HepG2 (cell line): ENCODE measurements around the gene RAB27B. TPM values are rescaled to one million over a fixed set of nuclear protein-coding genes. Genes with fewer than 3 reads are reported as not detected.

Experiments
- ATAC-seq: fragments of 200-7000 bp; cut with Tn5 transposase; 3 replicates; pipeline ENCODE4 v1.9.1; 2020; ENCODE audit warnings: mild to moderate bottlenecking, moderate library complexity
- BruUV-seq: library from RNA; stranded (reverse); fragments of 400-500 nt; replicated peaks from 2 replicates; lab custom pipeline; 2021; lab: Mats Ljungman, UMichigan
- CTCF ChIA-PET: fragments of 300-600 bp; formaldehyde crosslinking; extraction: SDS; loops from one replicate; lab custom pipeline; 2021; ENCODE audit warnings: low total read pairs, inconsistent platforms, low intra/inter-chr PET ratio; lab: Yijun Ruan, JAX
- POLR2A ChIA-PET: fragments of 350-600 bp; sonication (Branson Sonifier 250); formaldehyde crosslinking; loops from one replicate; lab custom pipeline; 2020; ENCODE audit warnings: antibody characterized with exemption, inconsistent platforms; lab: Yijun Ruan, JAX
- DNase-seq: peaks from one replicate; pipeline ENCODE4 v3.0.0-alpha.2; 2015; ENCODE audit warnings: low spot score
- FAIRE-seq: peaks from 3 replicates; lab custom pipeline; 2011; peaks lifted over from hg19 to GRCh38; lab: Jason Lieb, UNC
- H2AFZ ChIP-seq: one replicate; pipeline ENCODE4 v1.6.1; 2011; ENCODE audit warnings: low read length, inconsistent platforms
- H3K27ac ChIP-seq: fragments of 300-600 bp; 3 replicates; pipeline ENCODE4 v1.8.0; 2011; ENCODE audit warnings: mixed run types, mild to moderate bottlenecking, mixed read lengths, low read length, inconsistent platforms; ENCODE audit not compliant: insufficient read depth; ENCODE audit errors: extremely low read length
- H3K27me3 ChIP-seq, 2 experiments: fragments of 200-600 bp in 1 of 2; 2 replicates in 1 of 2; 3 replicates in 1 of 2; pipeline versions ENCODE4 v1.6.0 to v1.8.0; 2011; ENCODE audit warnings: low read length in 2 of 2, mild to moderate bottlenecking in 2 of 2, moderate library complexity in 2 of 2, inconsistent platforms in 1 of 2; ENCODE audit not compliant: insufficient read depth in 2 of 2, control insufficient read depth in 1 of 2
- H3K36me3 ChIP-seq, 2 experiments: fragments of 200-600 bp in 1 of 2; replicated peaks in 1 of 2; 2 replicates in 1 of 2; 3 replicates in 1 of 2; pipeline versions ENCODE4 v1.5.1 to v1.8.0; 2011; ENCODE audit warnings: low read length in 2 of 2, inconsistent platforms in 1 of 2; ENCODE audit not compliant: insufficient read depth in 2 of 2, control insufficient read depth in 1 of 2
- H3K4me1 ChIP-seq: 2 replicates; pipeline ENCODE4 v1.5.1; 2012; ENCODE audit warnings: low read length, inconsistent platforms; ENCODE audit not compliant: insufficient read depth
- H3K4me2 ChIP-seq: 2 replicates; pipeline ENCODE4 v1.6.0; 2011; ENCODE audit warnings: low read depth, low read length, inconsistent platforms
- H3K4me3 ChIP-seq, 3 experiments: fragments of 200-600 bp in 1 of 3; sonication (generic), shearing (Covaris generic) in 1 of 3; replicated peaks in 1 of 3; 2 replicates each; pipeline ENCODE4 v1.5.1; 2011 to 2016; ENCODE audit warnings: low read length in 3 of 3, inconsistent platforms in 2 of 3, low read depth in 2 of 3, mild to moderate bottlenecking in 2 of 3, control low read depth in 1 of 3, mixed read lengths in 1 of 3; ENCODE audit not compliant: insufficient read depth in 1 of 3
- H3K79me2 ChIP-seq: one replicate; pipeline ENCODE4 v1.6.1; 2011; ENCODE audit warnings: low read length, inconsistent platforms; ENCODE audit not compliant: insufficient read depth
- H3K9ac ChIP-seq: 2 replicates; pipeline ENCODE4 v1.6.0; 2011; ENCODE audit warnings: mild to moderate bottlenecking, low read depth, low read length, inconsistent platforms; ENCODE audit not compliant: insufficient read depth
- H3K9me3 ChIP-seq: 2 replicates; pipeline ENCODE4 v1.5.1; 2012; ENCODE audit warnings: mild to moderate bottlenecking, low read length
- H4K20me1 ChIP-seq: 2 replicates; pipeline ENCODE4 v1.6.0; 2011; ENCODE audit warnings: inconsistent platforms, mild to moderate bottlenecking, low read length, moderate library complexity; ENCODE audit not compliant: insufficient read depth
- ARNTL ChIP-seq: sonication (generic); formaldehyde crosslinking; IDR thresholded peaks from 2 replicates; pipeline ENCODE4 v1.4.0; 2020; ENCODE audit warnings: mild to moderate bottlenecking, missing genetic modification reagents
- ETV6 ChIP-seq: sonication (generic); formaldehyde crosslinking; conservative IDR thresholded peaks from 2 replicates; pipeline ENCODE4 v1.4.0; 2020; ENCODE audit warnings: missing genetic modification reagents
- NAIF1 ChIP-seq: sonication (generic); formaldehyde crosslinking; IDR thresholded peaks from 2 replicates; pipeline ENCODE4 v1.5.0; 2020; ENCODE audit warnings: mild to moderate bottlenecking, missing genetic modification reagents, borderline replicate concordance
- POLR2G ChIP-seq: fragments of 200-400 bp; formaldehyde crosslinking; IDR thresholded peaks from 2 replicates; pipeline ENCODE4 v1.6.1; 2018; ENCODE audit warnings: mild to moderate bottlenecking, low read depth, low read length, moderate library complexity
- PRPF4 ChIP-seq: fragments of 200-400 bp; formaldehyde crosslinking; IDR thresholded peaks from 2 replicates; pipeline ENCODE4 v1.6.1; 2016; ENCODE audit warnings: low read length, low read depth; ENCODE audit not compliant: poor library complexity, severe bottlenecking
- ZBTB8A ChIP-seq: sonication (generic); formaldehyde crosslinking; IDR thresholded peaks from 2 replicates; pipeline ENCODE4 v1.4.0; 2020; ENCODE audit warnings: mild to moderate bottlenecking, low read depth, missing genetic modification reagents, borderline replicate concordance
- ZNF441 ChIP-seq: sonication (generic); formaldehyde crosslinking; IDR thresholded peaks from 2 replicates; pipeline ENCODE4 v1.7.0; 2021; ENCODE audit warnings: missing genetic modification reagents, borderline replicate concordance
- ZNF546 ChIP-seq: sonication (generic); formaldehyde crosslinking; conservative IDR thresholded peaks from 2 replicates; pipeline ENCODE4 v1.8.1; 2023; ENCODE audit warnings: mild to moderate bottlenecking, missing genetic modification reagents
- ZNF562 ChIP-seq: sonication (generic); formaldehyde crosslinking; IDR thresholded peaks from 2 replicates; pipeline ENCODE4 v1.8.0; 2022; ENCODE audit warnings: missing genetic modification reagents, borderline replicate concordance
- ZNF749 ChIP-seq: sonication (generic); formaldehyde crosslinking; IDR thresholded peaks from 2 replicates; pipeline ENCODE4 v1.8.0; 2022; ENCODE audit warnings: mild to moderate bottlenecking, missing genetic modification reagents, moderate library complexity, borderline replicate concordance
- in situ Hi-C: cut with HindIII; loops from 2 replicates; pipeline ENCODE4 v1.10.0; 2017; ENCODE audit warnings: low pct_unique_long_range_greater_than_20kb; ENCODE audit not compliant: extremely low pct_ligation_motif_present
- intact Hi-C: fragments of 100-400 bp; cut with micrococcal nuclease; formaldehyde crosslinking; loops from one replicate; pipeline ENCODE4 v1.10.0; 2022; ENCODE audit not compliant: unreplicated experiment
- polyA plus RNA-seq, 8 experiments: library from polyadenylated mRNA; depleted of rRNA in 3 of 8; stranded (reverse) in 7 of 8; unstranded in 1 of 8; fragments of >200 nt; fragmentation: Illumina TruSeq in 4 of 8; extraction: Trizol in 4 of 8; gene quantifications; 2 replicates each; pipeline versions ENCODE4 v1.2.1 to v1.2.3, GENCODE V29; 2011 to 2016; ENCODE audit warnings: low read depth in 4 of 8, missing spikeins in 1 of 8, mixed read lengths in 1 of 8; ENCODE audit not compliant: insufficient read depth in 1 of 8
- total RNA-seq, 5 experiments: library from RNA; depleted of rRNA; stranded (reverse); fragments of >200 nt; fragmentation: Illumina TruSeq; extraction: Trizol; gene quantifications; 2 replicates each; pipeline ENCODE4 v1.2.3, GENCODE V29; 2016; ENCODE audit warnings: low read depth in 1 of 5
- TF ChIP-seq, protein P1 (sequence below): sonication (generic); formaldehyde crosslinking; IDR thresholded peaks from 2 replicates; pipeline ENCODE4 v1.5.0; 2020; ENCODE audit warnings: missing genetic modification reagents, mild to moderate bottlenecking, borderline replicate concordance
- TF ChIP-seq, protein P2 (sequence below): sonication (generic); formaldehyde crosslinking; conservative IDR thresholded peaks from 2 replicates; pipeline ENCODE4 v1.8.1; 2023; ENCODE audit warnings: missing genetic modification reagents
- TF ChIP-seq, protein P3 (sequence below): fragments of 450-650 bp; IDR thresholded peaks from 2 replicates; pipeline ENCODE4 v1.6.1; 2017
- TF ChIP-seq, protein P4 (sequence below): IDR thresholded peaks from 2 replicates; pipeline ENCODE4 v1.6.1; 2018; ENCODE audit warnings: missing genetic modification reagents

Gene RAB27B
- total and polyA plus RNA-seq, 2 of the 13 experiments (the other 11 are each of a cell fraction or from before 2014, with no cell fraction given), result not detected

DNA sequence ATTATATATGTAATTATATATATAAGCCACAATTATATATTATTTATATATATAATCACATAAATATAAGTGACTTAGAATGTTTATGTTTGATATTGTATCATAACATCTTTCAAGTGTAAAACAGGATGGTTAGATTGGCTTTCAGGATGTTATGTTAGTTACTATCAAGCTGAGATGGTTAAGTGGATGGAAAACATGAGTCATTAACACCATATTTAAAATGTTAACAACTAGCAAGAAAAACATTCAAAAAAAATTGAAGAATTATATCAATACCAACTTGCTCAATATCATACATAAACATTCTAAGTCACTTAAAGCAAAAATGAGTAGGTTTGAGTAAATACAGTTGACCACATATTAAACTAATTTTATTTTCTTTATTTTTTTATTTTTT, 21.8 kb upstream of the RAB27B start:
- H3K9me3 ChIP-seq, result no peaks in the 10 kb centered on the region
- TF ChIP-seq ZBTB8A, result no peak
- no peak for TF ChIP-seq NAIF1 (CRISPR knock-in tag)
- no peak for TF ChIP-seq ETV6 (CRISPR knock-in tag)
- no peak for TF ChIP-seq ZNF546 (CRISPR knock-in tag)
- TF ChIP-seq, protein P1, sequence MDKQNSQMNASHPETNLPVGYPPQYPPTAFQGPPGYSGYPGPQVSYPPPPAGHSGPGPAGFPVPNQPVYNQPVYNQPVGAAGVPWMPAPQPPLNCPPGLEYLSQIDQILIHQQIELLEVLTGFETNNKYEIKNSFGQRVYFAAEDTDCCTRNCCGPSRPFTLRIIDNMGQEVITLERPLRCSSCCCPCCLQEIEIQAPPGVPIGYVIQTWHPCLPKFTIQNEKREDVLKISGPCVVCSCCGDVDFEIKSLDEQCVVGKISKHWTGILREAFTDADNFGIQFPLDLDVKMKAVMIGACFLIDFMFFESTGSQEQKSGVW (CRISPR knock-in tag), result no peak
- no peak for TF ChIP-seq POLR2G
- no peak for TF ChIP-seq ARNTL
- no peak for TF ChIP-seq ZNF562
- TF ChIP-seq, protein P2, sequence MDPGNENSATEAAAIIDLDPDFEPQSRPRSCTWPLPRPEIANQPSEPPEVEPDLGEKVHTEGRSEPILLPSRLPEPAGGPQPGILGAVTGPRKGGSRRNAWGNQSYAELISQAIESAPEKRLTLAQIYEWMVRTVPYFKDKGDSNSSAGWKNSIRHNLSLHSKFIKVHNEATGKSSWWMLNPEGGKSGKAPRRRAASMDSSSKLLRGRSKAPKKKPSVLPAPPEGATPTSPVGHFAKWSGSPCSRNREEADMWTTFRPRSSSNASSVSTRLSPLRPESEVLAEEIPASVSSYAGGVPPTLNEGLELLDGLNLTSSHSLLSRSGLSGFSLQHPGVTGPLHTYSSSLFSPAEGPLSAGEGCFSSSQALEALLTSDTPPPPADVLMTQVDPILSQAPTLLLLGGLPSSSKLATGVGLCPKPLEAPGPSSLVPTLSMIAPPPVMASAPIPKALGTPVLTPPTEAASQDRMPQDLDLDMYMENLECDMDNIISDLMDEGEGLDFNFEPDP (CRISPR knock-in tag), result no peak
- TF ChIP-seq PRPF4, result no peak
- no peak for TF ChIP-seq ZNF749 (CRISPR knock-in tag)
- TF ChIP-seq, protein P3, sequence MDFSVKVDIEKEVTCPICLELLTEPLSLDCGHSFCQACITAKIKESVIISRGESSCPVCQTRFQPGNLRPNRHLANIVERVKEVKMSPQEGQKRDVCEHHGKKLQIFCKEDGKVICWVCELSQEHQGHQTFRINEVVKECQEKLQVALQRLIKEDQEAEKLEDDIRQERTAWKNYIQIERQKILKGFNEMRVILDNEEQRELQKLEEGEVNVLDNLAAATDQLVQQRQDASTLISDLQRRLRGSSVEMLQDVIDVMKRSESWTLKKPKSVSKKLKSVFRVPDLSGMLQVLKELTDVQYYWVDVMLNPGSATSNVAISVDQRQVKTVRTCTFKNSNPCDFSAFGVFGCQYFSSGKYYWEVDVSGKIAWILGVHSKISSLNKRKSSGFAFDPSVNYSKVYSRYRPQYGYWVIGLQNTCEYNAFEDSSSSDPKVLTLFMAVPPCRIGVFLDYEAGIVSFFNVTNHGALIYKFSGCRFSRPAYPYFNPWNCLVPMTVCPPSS, result no peak
- TF ChIP-seq, protein P4, sequence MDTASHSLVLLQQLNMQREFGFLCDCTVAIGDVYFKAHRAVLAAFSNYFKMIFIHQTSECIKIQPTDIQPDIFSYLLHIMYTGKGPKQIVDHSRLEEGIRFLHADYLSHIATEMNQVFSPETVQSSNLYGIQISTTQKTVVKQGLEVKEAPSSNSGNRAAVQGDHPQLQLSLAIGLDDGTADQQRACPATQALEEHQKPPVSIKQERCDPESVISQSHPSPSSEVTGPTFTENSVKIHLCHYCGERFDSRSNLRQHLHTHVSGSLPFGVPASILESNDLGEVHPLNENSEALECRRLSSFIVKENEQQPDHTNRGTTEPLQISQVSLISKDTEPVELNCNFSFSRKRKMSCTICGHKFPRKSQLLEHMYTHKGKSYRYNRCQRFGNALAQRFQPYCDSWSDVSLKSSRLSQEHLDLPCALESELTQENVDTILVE (CRISPR knock-in tag), result no peak
- TF ChIP-seq ZNF441 (CRISPR knock-in tag), result no peak
- FAIRE-seq, result no peak
- peaks cover 11% of the 10 kb centered on the region for H3K4me1 ChIP-seq
- no peak overlapping the region for H2AFZ ChIP-seq
- no peak for DNase-seq
- no peaks in the 10 kb centered on the region for H3K79me2 ChIP-seq
- no TSS peak for BruUV-seq
- ATAC-seq, result no peak
- H3K27me3 ChIP-seq, result no peaks in the 10 kb centered on the region
- H4K20me1 ChIP-seq, result no peaks in the 10 kb centered on the region
- H3K4me2 ChIP-seq, result no peak overlapping the region
- H3K4me3 ChIP-seq, result no peak overlapping the region
- H3K36me3 ChIP-seq, result no peaks in the 10 kb centered on the region
- intact Hi-C loops (no loop called here), in situ Hi-C loops (no loop called here)
- ChIA-PET POLR2A (no interaction called here), CTCF (no interaction called here)
- no peak overlapping the region for H3K27ac ChIP-seq
- H3K9ac ChIP-seq, result no peak overlapping the region
